DOHH2 (cell line): Measurements from ENCODE around the gene SRD5A1.

Experiments used
- H3F3A ChIP-seq: fragments of 200-600 bp; sonication (generic), shearing (Covaris generic); 2 replicates; pipeline ENCODE4 v1.6.0; 2016; ENCODE audit warnings: antibody characterized with exemption, mild to moderate bottlenecking; ENCODE audit not compliant: control insufficient read depth, insufficient read depth
- H3K27ac ChIP-seq: fragments of 200-600 bp; sonication (generic); 2 replicates; pipeline ENCODE4 v1.5.1; 2014; ENCODE audit warnings: low read depth, mild to moderate bottlenecking, low read length, moderate library complexity
- H3K27me3 ChIP-seq: fragments of 200-600 bp; sonication (generic); 2 replicates; pipeline ENCODE4 v1.6.1; 2014; ENCODE audit warnings: mild to moderate bottlenecking, low read length, mixed read lengths; ENCODE audit not compliant: control insufficient read depth
- H3K36me3 ChIP-seq: fragments of 200-600 bp; sonication (generic); 2 replicates; pipeline ENCODE4 v1.6.1; 2014; ENCODE audit warnings: mild to moderate bottlenecking, low read length, moderate library complexity, mixed read lengths; ENCODE audit not compliant: control insufficient read depth
- H3K4me1 ChIP-seq: fragments of 200-600 bp; sonication (generic); 2 replicates; pipeline ENCODE4 v1.6.1; 2014; ENCODE audit warnings: mild to moderate bottlenecking, low read length, mixed read lengths; ENCODE audit not compliant: control insufficient read depth
- H3K4me2 ChIP-seq: fragments of 200-600 bp; sonication (generic); 2 replicates; pipeline ENCODE4 v1.6.0; 2014; ENCODE audit warnings: mild to moderate bottlenecking, low read length, moderate library complexity
- H3K4me3 ChIP-seq: fragments of 200-600 bp; sonication (generic); 2 replicates; pipeline ENCODE4 v1.5.1; 2014; ENCODE audit warnings: mild to moderate bottlenecking, low read length, mixed read lengths
- H3K79me2 ChIP-seq: fragments of 200-600 bp; sonication (generic); 2 replicates; pipeline ENCODE4 v1.6.1; 2014; ENCODE audit warnings: mild to moderate bottlenecking, low read length, mixed read lengths; ENCODE audit not compliant: control insufficient read depth
- H3K9me2 ChIP-seq: fragments of 200-600 bp; sonication (generic); replicated peaks from 2 replicates; pipeline ENCODE4 v1.6.1; 2014; ENCODE audit warnings: mild to moderate bottlenecking, low read length, mixed read lengths; ENCODE audit not compliant: control insufficient read depth
- H3K9me3 ChIP-seq: fragments of 200-600 bp; sonication (generic); 2 replicates; pipeline ENCODE4 v1.6.1; 2014; ENCODE audit warnings: antibody characterized with exemption, low read length, mixed read lengths; ENCODE audit not compliant: control insufficient read depth, insufficient read depth
- H4K20me1 ChIP-seq: fragments of 200-600 bp; sonication (generic); 2 replicates; pipeline ENCODE4 v1.6.0; 2014; ENCODE audit warnings: low read depth, mild to moderate bottlenecking, antibody characterized with exemption, low read length, moderate library complexity; ENCODE audit not compliant: control insufficient read depth, insufficient read depth
- CTCF ChIP-seq: fragments of 200-600 bp; sonication (generic); IDR thresholded peaks from one replicate; pipeline ENCODE4 v1.5.1; 2014; ENCODE audit warnings: antibody characterized with exemption, mild to moderate bottlenecking, low read depth, low read length; ENCODE audit not compliant: poor library complexity, severe bottlenecking
- EZH2phosphoT487 ChIP-seq: fragments of 200-600 bp; sonication (generic); IDR thresholded peaks from 2 replicates; pipeline ENCODE4 v1.6.1; 2017; ENCODE audit warnings: borderline replicate concordance, mild to moderate bottlenecking, antibody characterized with exemption, low read length, moderate library complexity, mixed read lengths

Gene SRD5A1

GRCh38 chr5:6631441-6631840, 1.8 kb upstream of the SRD5A1 start:
- no peaks in the 10 kb centered on the region for H3K9me3 ChIP-seq
- TF ChIP-seq EZH2phosphoT487 (no peak), CTCF (no peak)
- no peaks in the 10 kb centered on the region for H3F3A ChIP-seq
- H4K20me1 ChIP-seq: peaks cover 24% of the 10 kb centered on the region; the same call in 1 of the 2 replicates
- no peaks in the 10 kb centered on the region for H3K27me3 ChIP-seq
- peak overlapping the region; percentile 97 for H3K4me3 ChIP-seq
- H3K27ac ChIP-seq: no peak overlapping the region
- H3K4me2 ChIP-seq: peak overlapping the region; percentile 94
- peaks cover 94% of the 10 kb centered on the region for H3K79me2 ChIP-seq
- peaks cover 65% of the 10 kb centered on the region for H3K36me3 ChIP-seq
- peaks cover 37% of the 10 kb centered on the region for H3K4me1 ChIP-seq
- no peaks in the 10 kb centered on the region for H3K9me2 ChIP-seq

DNA sequence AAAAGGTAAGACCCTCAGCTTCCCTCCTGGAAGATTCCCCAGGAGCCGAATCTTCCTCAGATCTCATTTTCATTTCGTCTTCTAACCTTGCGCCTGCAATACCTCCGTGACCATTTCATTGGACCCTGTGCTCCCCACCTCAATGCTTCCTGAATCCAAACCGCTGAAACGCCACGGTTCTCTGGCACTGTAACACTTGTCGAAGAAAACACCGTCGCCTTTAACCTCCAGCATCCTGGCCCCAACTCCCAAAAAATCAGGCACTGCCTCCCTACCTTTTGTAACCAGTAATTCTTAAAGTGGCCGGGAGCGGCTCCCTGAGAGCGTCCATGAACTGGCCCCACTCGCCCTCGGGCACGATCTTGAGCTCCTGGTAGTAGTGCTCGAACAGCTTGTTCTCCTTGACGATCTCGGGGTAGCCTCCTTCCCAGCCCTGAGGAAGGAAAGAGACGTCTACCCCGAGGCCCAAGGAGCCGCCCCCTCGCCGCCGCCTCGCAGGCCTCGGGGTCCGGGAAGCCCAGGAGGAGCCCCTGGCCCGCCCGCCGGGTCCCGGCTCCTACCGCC, 834 bp upstream of the SRD5A1 start:
- Histone ChIP-seq H3K9me3 (no peaks in the 10 kb centered on the region), H3K27ac (peak overlapping the region; percentile 72), H3K36me3 (peaks cover 55% of the 10 kb centered on the region), H3K4me1 (peaks cover 37% of the 10 kb centered on the region), H3K9me2 (no peaks in the 10 kb centered on the region), H3K27me3 (no peaks in the 10 kb centered on the region), H3K79me2 (peaks cover 93% of the 10 kb centered on the region), H3K4me2 (peak overlapping the region; percentile 94), H4K20me1 (peaks cover 24% of the 10 kb centered on the region; the same call in 1 of the 2 replicates), H3F3A (no peaks in the 10 kb centered on the region), H3K4me3 (peak overlapping the region; percentile 97)
- TF ChIP-seq EZH2phosphoT487 (no peak), CTCF (no peak)

GRCh38 chr5:6633469-6634245, 417 bp downstream of the SRD5A1 start:
- H3K9me3 ChIP-seq: no peaks in the 10 kb centered on the region
- H3F3A ChIP-seq: no peaks in the 10 kb centered on the region
- H4K20me1 ChIP-seq: peaks cover 20% of the 10 kb centered on the region; the same call in 1 of the 2 replicates
- H3K4me2 ChIP-seq: peak overlapping the region; percentile 94
- peak overlapping the region; percentile 72; the same call in 1 of the 2 replicates for H3K27ac ChIP-seq
- TF ChIP-seq CTCF: no peak
- TF ChIP-seq EZH2phosphoT487: no peak
- H3K9me2 ChIP-seq: no peaks in the 10 kb centered on the region
- H3K79me2 ChIP-seq: peaks cover 84% of the 10 kb centered on the region
- H3K4me3 ChIP-seq: peak overlapping the region; percentile 97
- H3K36me3 ChIP-seq: peaks cover 43% of the 10 kb centered on the region
- H3K27me3 ChIP-seq: no peaks in the 10 kb centered on the region
- peaks cover 37% of the 10 kb centered on the region for H3K4me1 ChIP-seq
